NCI-H82 treated with DMSO at 0.1 percent for 48 hours (cell line): Measurements from ENCODE around the gene APPL1.
"Not testable (repeated sequence)": the region's sequence is repeated elsewhere in the genome, so short reads cannot be mapped to it uniquely, and the experiment has no call there.

Experiments
- DNase-seq: peaks from one replicate; lab custom pipeline; 2025; ENCODE audit not compliant: unreplicated experiment; lab: John Stamatoyannopoulos, UW

APPL1 gene

DNA sequence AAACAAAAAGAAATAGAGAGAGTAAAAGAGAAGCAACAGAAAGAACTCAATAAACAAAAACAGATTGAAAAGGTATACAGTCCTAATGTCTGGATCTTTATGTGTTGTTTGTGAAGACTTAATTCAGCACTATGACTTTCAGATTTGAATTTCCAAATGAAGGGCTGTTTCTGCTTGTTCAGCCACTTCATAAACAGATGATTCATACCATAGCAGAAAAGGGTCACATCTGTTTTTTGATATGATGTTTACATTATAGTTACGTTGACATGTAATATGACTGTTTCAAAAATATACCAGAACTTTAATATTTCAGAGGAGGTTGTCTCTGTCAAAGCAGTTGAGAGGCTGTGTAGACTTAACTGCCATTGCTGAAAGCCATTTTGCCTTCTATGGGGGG is 40.9 kb downstream of the APPL1 start:
- no peak for DNase-seq

DNA sequence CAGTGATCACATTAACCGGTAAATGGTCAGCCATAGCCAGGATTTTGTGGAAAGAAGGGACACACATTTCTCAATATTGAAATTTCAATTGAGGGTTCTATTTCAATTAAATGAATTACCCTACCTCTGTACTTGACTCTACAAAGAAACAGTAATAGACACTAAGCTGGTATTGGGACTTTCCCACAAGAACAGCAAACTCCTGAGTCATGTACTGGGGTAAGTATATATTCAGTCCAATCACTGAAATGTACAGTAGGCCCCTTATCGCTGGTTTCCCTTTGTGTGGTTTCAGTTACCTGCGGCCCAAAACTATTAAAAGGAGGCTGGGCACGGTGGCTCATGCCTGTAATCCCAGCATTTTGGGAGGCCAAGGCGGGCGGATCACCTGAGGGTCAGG is 47.3 kb downstream of the APPL1 start:
- DNase-seq = no peak

DNA sequence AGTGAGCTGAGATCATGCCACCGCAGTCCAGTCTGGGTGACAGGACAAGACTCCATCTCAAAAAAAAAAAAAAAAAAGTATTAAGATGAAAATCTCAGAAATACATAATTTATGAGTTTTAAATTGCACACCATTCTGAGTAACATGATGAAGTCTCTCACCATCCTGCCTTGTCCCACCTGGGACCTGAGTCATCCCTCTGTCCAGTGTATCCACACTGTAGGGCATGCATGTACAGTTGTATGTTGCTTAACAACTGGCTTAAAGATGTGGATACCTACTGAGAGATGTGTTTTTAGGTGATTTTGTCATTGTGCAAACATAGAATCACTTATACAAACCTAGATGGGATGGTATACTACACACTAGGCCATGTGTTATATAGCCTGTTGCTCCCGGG is 47.9 kb downstream of the APPL1 start:
- DNase-seq = no peak

DNA sequence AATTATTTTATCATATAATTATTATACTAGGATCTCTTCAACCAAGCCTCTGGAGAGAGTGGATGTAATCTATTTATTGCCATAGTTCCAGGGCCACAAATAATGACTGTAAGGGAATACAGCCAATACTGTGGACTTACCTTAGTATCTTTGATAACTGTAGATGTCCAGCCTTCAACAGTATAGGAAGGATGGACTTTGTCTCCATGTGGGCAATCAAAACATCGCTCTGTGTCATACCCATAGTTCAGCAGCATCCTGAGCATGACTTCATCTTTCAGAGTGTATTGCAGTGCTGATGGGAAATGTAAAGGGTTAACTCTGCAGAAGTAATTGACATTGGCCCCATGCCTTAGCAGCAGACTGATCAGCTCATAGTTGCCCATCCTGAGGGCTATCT is 50.7 kb downstream of the APPL1 start:
- no peak for DNase-seq

DNA sequence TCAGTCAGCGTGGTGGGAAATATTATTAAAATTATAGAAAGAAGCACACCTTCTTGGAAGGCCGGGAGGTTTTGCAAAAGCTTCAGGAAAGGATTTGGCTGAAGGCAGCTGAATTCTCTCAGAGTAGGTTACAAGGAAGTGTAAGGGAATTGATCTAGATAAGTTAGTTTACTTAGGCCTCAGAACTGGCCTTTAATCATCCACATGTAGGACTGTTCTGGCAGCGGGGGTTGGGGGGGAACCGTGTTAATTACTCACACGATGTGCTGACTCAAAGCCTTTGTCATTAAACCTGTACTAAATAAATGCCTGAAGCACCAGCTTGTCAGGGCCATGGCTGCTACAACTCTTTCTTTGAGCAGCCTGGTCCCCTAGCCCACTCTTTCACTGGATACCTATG is 52.2 kb downstream of the APPL1 start:
- no peak for DNase-seq

DNA sequence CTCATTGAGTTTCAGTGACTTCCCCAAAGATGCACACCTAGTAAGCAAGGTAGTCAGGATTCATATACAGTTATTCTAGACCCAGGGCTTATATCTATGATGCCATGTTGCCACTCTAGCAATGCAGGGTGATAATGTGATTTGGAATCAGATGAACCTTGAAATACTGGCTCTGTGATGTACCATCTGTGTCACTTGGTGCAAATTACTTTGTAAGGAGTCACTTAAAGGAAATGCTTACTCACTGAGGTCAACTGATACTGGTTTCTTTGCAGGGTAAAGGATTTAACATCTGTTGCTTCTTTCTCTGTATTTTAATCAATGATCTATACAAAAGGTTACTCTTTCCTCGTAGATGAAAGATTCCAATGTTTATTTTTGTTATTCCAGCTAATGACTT is 54.2 kb downstream of the APPL1 start:
- no peak for DNase-seq

DNA sequence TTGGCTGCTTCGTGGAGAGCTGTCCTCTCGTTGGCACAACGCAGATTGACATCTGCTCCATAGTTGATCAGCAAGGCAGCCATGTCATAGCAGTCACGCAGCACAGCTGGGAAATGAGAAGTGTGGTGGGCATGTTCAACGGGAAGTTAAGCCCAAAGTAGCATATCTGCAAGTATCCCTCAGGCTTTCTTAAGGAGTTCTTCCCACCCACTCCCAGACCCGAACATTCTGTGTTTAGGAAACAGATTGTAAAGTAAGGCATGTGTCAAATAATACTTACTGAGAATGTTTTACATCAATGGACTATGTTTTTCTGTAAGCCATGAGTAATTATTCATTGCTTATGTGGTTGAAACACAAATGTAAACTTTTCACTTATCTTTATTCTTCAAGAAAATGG is 55.8 kb downstream of the APPL1 start:
- no peak for DNase-seq

DNA sequence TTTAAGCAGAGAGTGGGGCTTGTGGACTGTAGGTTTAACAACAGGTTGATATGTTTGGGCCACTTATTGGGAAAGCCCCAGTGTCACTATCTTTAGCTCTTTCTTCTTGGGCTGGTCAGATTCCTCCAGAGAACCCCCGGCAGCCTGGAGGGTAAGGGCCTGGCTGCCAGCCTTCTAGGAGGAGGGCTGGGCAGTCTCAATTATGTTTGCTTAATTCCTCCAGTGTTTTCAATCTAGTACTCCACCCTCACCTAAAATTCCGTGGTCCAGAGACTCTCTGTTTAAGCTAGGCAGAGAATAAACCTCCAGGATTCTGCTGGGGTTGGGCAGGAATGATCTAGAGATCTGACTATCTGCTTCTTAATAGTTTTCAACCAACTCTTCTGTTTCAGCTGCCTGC is 59.7 kb downstream of the APPL1 start:
- no peak for DNase-seq

DNA sequence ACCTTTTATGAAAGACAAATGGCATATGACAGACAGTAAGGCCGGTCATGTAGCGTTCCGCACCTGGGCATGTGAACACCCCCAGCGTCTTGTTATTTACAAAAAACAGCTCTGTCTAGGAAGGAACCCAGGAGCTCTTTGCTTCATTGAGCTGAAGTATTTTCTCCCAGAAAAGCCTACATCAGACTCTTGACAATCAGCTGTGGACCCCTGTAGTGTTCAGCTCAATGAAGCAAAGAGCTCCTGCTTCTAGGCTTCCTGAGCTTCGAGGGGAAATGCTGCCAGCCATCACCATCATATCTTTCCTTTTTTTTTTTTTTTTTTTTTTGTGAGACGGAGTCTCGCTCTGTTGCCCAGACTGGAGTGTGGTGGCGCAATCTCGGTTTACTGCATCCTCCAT is 60.9 kb downstream of the APPL1 start:
- DNase-seq = no peak

DNA sequence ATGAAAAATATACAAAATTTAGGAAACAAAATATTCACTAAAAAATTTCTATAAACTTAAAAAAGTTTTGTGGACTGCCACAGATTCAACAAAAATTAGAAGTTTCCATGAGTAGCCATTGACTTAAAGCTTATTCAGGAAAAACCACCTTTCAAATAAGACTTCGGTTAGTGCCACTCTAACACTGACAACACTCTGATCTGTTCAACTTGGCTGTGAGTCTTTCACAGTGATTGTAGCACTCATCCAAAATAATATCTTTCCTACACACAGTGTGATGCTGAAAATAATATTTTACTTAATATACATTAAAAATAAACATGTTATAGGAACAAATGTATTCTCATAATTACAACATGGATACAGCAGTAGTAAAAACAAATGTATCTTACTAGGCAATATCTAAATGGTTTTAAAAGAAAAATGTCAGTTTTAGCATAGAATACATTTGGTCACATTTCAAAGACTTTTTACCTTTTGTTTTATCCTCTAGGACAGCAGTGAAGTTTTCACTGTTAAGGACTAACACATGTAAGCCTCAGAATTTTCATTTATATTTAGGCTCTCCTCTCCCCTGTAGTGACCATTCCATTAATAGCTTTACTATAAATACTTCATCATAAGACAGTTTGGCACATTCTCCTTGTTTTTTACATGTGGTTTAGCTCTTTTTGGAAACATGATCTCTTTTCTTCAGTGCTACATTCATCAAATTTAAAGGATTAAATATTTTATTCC is 64.8 kb downstream of the APPL1 start, which contains the start of gene ASB14:
Gene ASB14 (minus strand): TSS at position 527 of the 738 bp plus-strand sequence. CDS start 652 bp downstream, outside the sequence.
- no peak for DNase-seq

DNA sequence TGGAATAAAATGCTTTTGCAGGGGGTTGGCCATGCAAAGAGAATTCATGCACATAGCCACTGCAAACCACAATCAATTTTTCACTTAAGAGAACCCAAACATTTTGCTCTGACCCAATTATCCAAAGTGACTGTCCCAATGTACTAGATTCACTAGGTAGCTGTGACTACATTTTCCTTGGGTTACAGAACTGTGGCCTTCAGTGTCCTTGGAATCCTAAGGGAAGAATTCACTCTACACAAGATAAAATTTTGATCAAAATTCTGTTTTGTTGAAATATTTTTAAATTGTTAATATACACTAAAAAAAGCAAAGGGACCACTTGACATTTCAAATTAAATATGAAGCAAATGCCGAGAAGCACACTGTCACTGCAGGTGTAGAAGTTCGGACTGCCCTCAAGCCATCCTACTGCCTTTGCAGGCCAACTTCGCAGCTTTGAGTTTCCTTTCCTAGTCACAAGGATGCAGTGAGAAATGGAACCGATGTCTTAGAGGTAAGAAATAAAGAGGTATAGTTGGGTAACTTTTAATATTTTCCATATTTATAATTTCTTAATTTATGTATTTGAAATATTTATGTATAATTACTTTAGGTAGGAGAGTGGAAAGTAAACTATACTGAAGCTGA is 65.5 kb downstream of the APPL1 start:
- no peak for DNase-seq

DNA sequence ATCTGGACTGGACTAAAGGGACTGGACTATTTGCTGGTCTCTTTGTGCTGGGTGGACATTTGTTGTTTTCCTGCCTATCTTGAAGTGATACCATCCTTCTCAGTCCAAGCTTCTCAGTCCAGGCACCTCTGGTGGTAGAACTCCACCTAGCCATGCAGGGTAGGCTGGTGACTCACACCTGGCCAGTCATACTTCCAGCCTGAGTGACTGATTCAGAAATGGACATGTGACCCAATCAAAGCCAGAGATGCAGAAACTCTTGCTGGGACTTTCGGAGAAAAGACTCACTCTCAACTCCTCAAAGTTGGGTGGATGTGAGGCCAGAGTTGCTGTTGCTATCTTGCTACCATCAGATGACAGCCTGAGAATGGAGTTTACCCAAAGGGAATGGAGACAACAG is 70.5 kb downstream of the APPL1 start:
- no peak for DNase-seq

DNA sequence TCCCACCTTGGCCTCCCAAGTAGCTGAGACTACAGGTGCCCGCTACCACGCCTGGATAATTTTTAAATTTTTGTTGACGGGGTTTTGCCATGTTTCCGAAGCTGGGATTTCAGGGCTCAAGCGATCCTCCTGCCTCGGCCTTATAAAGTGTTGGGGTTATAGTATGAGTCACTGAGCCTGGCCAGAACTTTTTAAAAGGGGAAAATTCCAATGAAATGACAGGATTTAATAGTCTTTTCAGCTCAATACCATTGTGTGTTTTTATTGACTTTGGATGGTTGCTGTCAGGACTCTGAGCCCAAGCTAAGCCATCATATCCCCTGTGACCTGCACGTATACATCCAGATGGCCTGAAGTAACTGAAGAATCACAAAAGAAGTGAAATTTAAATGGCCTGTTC is 76.0 kb downstream of the APPL1 start:
- not testable (repeated sequence) for DNase-seq

DNA sequence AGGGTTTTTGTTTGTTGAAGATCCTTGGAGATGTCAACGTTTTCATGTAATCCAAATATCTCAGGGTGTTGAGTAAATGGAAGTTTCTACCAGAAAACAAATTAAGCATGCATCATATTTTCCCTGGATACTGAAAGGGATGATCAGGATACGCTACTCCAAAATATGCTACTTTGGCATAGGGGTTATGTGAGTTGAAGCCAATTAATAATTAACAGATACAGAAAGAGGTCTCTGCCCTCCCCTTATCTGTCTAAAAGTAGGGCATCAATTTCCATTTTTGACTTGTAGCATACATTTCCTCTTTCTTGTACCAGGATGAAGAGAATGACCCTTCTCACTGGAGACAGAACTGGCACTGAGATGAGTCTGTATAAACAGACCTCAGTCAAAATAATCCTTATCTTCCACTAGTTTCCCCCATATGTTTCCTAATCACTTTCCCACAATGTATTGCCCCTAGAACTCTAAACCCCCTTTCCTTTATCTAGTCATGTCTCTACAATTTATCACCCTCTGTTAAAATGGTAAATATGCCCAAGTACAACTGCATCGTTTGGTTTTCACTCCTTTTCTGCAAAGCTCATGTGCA is 82.3 kb downstream of the APPL1 start:
- DNase-seq = no peak

DNA sequence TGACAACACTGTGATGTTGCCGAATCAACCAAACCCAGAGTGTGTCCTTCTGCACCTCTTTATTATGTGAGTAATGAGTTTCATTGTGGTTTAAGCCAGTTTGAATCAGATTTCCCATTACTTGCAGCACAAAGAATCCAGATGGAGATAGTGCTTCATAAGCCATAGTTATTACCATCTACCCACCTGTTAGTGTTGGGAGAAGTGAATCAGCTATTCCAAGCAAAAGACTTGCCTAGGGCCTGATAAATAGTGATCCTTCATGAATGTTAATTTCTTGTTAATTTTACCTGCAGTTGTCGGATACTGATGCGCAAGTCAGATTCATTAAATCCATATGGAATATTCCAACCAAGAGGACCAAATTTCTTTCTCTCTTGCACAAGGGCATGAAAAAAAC is 86.7 kb downstream of the APPL1 start:
- DNase-seq = no peak
